Umbilical cord (tissue), 2 donors: ENCODE measurements around the gene IQGAP2. TPM values are rescaled to one million over a fixed set of nuclear protein-coding genes. Genes with fewer than 3 reads are reported as not detected.
A peak's percentile ranks its signal among the peaks of the same experiment; 100 is the strongest.
"Not testable (repeated sequence)": the region's sequence is repeated elsewhere in the genome, so short reads cannot be mapped to it uniquely, and the experiment has no call there.

ENCODE experiments used
- DNase-seq: peaks from one replicate; pipeline ENCODE4 v3.0.0-alpha.2; 2015; ENCODE audit warnings: low spot score
- total RNA-seq: library from RNA; depleted of rRNA; stranded (reverse); fragments of >200 nt; gene quantifications from one replicate; pipeline ENCODE4 v1.2.3, GENCODE V29; 2014; ENCODE audit warnings: low replicate concordance; ENCODE audit not compliant: insufficient read depth

Gene IQGAP2
- total RNA-seq, 1 donor from 2014 or later = 32.3 TPM

DNA sequence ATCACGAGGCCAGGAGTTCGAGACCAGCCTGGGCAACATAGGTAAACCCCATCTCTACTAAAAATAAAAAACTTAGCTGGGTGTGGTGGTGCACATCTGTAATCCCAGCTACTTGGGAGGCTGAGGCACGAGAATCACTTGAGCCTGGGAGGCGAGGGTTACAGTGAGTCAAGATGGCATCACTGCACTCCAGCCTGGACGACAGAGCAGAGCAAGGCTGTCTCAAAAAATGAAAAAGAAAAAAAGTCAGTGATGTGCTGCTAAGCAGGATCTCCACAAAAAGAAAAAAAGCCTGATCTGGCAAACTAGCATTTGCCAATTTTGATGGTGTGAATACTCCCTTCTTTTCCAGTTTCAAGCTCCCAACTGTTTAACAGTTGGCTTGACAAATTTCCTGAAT is 334.8 kb downstream of the IQGAP2 start:
- DNase-seq = no peak

- not testable (repeated sequence) for DNase-seq
Observed at GRCh38 chr5:76741506-76741905, 338.4 kb downstream of the IQGAP2 start.

DNA sequence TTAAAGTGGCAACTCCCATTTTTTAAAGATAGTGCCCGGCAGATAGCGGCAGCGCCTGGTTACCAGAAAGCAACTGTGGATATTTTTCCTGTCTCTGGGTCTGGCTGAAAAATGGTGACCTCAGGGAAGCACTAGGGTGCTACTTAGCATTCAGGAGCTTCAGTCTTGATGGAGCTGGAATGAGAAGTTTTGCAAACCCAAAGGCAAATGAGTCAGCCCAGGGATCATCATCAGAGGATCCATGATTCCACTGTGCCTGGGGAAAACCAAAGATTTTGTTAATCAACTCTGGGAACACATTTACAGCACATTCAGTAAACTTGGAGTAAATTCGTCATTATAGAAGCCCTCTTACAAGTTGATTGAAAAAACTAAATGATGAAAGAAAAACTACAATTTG is 339.5 kb downstream of the IQGAP2 start:
- peak; percentile 17 for DNase-seq

DNA sequence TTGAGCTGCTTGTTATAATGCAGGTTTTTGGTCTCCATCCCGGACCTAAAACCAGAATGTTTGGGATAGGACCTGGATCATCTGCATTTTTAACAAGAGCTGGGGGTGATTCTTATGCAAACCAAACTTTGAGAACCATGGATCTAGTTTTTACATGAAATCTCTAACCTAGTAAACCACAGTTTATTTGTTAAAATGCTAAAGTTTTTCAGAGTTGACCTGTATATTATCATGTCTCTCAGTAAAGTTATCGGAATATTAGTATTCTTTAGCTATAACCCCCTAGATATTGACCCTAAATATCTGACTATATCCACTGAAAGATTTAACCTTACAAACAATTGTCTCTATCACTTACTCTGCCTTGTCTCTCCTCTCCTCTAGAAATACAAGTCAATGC is 341.5 kb downstream of the IQGAP2 start:
- no peak for DNase-seq

- DNase-seq = no peak
Observed at GRCh38 chr5:76745670-76746069, 342.6 kb downstream of the IQGAP2 start.

- DNase-seq = no peak
Observed at GRCh38 chr5:76746677-76747076, 343.6 kb downstream of the IQGAP2 start.

DNA sequence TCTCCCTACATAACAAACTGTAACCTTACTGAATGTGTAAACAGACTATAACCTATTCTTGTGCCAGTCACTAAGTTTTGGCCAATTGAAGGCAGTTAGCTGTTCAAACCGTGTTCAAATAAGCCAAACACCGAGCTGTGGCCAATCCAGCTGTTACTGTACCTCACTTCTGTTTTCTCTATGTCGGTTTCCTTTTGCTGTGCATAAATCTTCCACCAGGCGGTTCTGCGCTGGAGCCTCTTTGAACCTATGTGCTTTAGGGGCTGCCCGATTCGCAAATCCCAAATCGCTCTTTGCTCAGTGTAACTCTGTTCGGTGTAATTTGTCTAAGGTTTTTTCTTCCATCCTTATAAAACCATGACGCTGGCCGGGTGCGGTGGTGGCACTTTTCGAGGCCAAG is 344.6 kb downstream of the IQGAP2 start:
- no peak for DNase-seq

- DNase-seq = no peak
Observed at GRCh38 chr5:76751291-76751690, 348.2 kb downstream of the IQGAP2 start.

GRCh38 chr5:76754668-76755078 is 351.6 kb downstream of the IQGAP2 start:
- no peak for DNase-seq

GRCh38 chr5:76755779-76756637 is 352.9 kb downstream of the IQGAP2 start:
- no peak for DNase-seq

DNA sequence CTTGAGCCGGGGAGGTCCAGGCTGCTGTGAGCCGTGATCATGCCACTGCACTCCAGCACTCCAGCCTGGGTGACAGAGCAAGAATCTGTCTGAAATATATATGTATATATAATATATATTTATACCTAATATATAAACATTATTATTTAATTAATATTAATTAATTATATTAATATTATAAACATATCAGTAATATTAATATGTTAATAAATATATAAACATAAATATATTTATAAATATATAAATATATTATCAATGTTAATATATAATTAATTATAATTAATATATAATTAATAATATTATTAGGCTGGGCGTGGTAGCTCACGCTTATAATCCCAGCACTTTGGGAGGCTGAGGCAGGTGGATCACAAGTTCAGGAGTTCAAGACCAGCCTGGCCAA is 354.0 kb downstream of the IQGAP2 start:
- DNase-seq = no peak

Other genes with a start within 250 kb of the IQGAP2 start
- gene F2RL2, start 220.1 kb downstream of the IQGAP2 start, total RNA-seq = 0.96 TPM